Keratinocyte (primary cell): ENCODE measurements around the gene EYS. TPM values are rescaled to one million over a fixed set of nuclear protein-coding genes. Genes with fewer than 3 reads are reported as not detected.

Experiments
- DNase-seq: peaks from one replicate; pipeline ENCODE4 v3.0.0-alpha.2; 2011; ENCODE audit warnings: low read depth, missing footprints, low spot score
- FAIRE-seq: peaks from 2 replicates; lab custom pipeline; 2011; peaks lifted over from hg19 to GRCh38; lab: Jason Lieb, UNC
- H2AFZ ChIP-seq: 2 replicates; pipeline ENCODE4 v1.6.0; 2012; ENCODE audit warnings: low read length, control low read depth, inconsistent platforms; ENCODE audit not compliant: control insufficient read depth
- H3K27ac ChIP-seq: 2 replicates; pipeline ENCODE4 v1.5.1; 2011; ENCODE audit warnings: low read length; ENCODE audit not compliant: control insufficient read depth, insufficient read depth
- H3K27me3 ChIP-seq: 3 replicates; pipeline ENCODE4 v1.6.0; 2011; ENCODE audit warnings: low read length; ENCODE audit not compliant: control insufficient read depth, insufficient read depth; ENCODE audit errors: extremely low read depth
- H3K36me3 ChIP-seq, 2 experiments: 2 replicates in 1 of 2; 3 replicates in 1 of 2; pipeline ENCODE4 v1.5.1; 2011; ENCODE audit warnings: low read length in 2 of 2, mild to moderate bottlenecking in 1 of 2; ENCODE audit not compliant: control insufficient read depth in 2 of 2, insufficient read depth in 2 of 2; ENCODE audit errors: extremely low read depth in 1 of 2
- H3K4me1 ChIP-seq: 3 replicates; pipeline ENCODE4 v1.5.1; 2011; ENCODE audit warnings: low read length; ENCODE audit not compliant: control insufficient read depth, insufficient read depth; ENCODE audit errors: extremely low read depth
- H3K4me2 ChIP-seq: 3 replicates; pipeline ENCODE4 v1.6.0; 2011; ENCODE audit warnings: low read depth, low read length; ENCODE audit not compliant: control insufficient read depth, insufficient read depth; ENCODE audit errors: extremely low read depth
- H3K4me3 ChIP-seq, 3 experiments: fragments of 200-600 bp in 1 of 3; sonication (generic) in 1 of 3; 2 replicates in 2 of 3; 3 replicates in 1 of 3; pipeline ENCODE4 v1.5.1; 2011 to 2016; ENCODE audit warnings: low read length in 3 of 3, mild to moderate bottlenecking in 3 of 3, control low read depth in 2 of 3, inconsistent platforms in 1 of 3, low read depth in 1 of 3, mixed read lengths in 1 of 3, mixed run types in 1 of 3, moderate library complexity in 1 of 3; ENCODE audit not compliant: control insufficient read depth in 2 of 3, insufficient read depth in 2 of 3; ENCODE audit errors: extremely low read depth in 1 of 3
- H3K79me2 ChIP-seq: 2 replicates; pipeline ENCODE4 v1.6.0; 2012; ENCODE audit warnings: low read length; ENCODE audit not compliant: control insufficient read depth, insufficient read depth
- H3K9ac ChIP-seq: 3 replicates; pipeline ENCODE4 v1.6.0; 2011; ENCODE audit warnings: low read length; ENCODE audit not compliant: control insufficient read depth, insufficient read depth; ENCODE audit errors: extremely low read depth
- H3K9me1 ChIP-seq: 3 replicates; pipeline ENCODE4 v1.6.0; 2011; ENCODE audit warnings: low read length; ENCODE audit not compliant: control insufficient read depth, insufficient read depth; ENCODE audit errors: extremely low read depth
- H3K9me3 ChIP-seq: 2 replicates; pipeline ENCODE4 v1.5.1; 2012; ENCODE audit warnings: low read depth, low read length; ENCODE audit not compliant: control insufficient read depth
- H4K20me1 ChIP-seq: 3 replicates; pipeline ENCODE4 v1.6.0; 2011; ENCODE audit warnings: low read length; ENCODE audit not compliant: control insufficient read depth, insufficient read depth; ENCODE audit errors: extremely low read depth
- EZH2 ChIP-seq: IDR thresholded peaks from one replicate; pipeline ENCODE4 v1.6.1; 2012; ENCODE audit warnings: inconsistent platforms, mild to moderate bottlenecking, low read length, moderate library complexity
- dilution Hi-C: fragments of 300-500 bp; cut with MboI; formaldehyde crosslinking; loops from one replicate; pipeline ENCODE4 v1.7.0; 2020; ENCODE audit warnings: low sequenced_read_pairs; ENCODE audit not compliant: extremely low pct_ligation_motif_present
- polyA plus RNA-seq, 5 experiments: library from polyadenylated mRNA; depleted of rRNA in 3 of 5; stranded (reverse) in 3 of 5; stranded (forward) in 1 of 5; unstranded in 1 of 5; fragments of >200 nt; gene quantifications; 1 replicate in 1 of 5; 2 replicates in 3 of 5; 3 replicates in 1 of 5; pipeline versions ENCODE4 v1.2.1 to v1.2.3, GENCODE V29; 2011 to 2012; ENCODE audit warnings: missing spikeins in 2 of 5, low read depth in 1 of 5, low replicate concordance in 1 of 5
- TF ChIP-seq, protein P1 (sequence below), 3 experiments: IDR thresholded peaks in 1 of 3; conservative IDR thresholded peaks in 1 of 3; optimal IDR thresholded peaks in 1 of 3; 2 replicates in 2 of 3; 3 replicates in 1 of 3; pipeline versions ENCODE3 to v1.5.1; 2011; ENCODE audit warnings: low read length in 3 of 3, mild to moderate bottlenecking in 3 of 3, moderate library complexity in 2 of 3, control low read depth in 1 of 3, inconsistent platforms in 1 of 3; ENCODE audit not compliant: insufficient read depth in 2 of 3; ENCODE audit errors: extremely low read depth in 1 of 3

EYS gene
- polyA plus RNA-seq, 1 donor (not counting 4 experiments of a cell fraction or from before 2014, with no cell fraction given): 0.34 TPM

DNA sequence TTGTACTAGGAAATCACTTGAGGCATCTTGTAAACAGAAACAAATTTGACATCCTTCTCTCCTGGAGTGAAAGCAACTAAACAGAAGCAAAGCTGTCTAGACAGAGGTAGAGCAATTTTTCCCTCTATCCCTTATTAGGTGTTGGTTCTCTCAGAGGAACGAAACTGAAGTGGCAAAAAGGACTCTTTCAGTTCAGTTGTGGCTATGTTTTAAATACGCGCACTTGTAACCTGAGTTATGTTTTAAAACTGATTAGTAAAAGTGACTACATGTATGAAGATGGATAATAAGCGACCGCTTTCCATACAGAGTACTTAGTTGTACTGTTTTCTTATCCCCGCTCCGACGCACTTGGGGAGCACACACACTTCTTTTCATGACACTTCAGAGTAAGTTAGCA is 1520.4 kb downstream of the EYS start:
- Histone ChIP-seq H3K9me3 (no peaks in the 10 kb centered on the region), H3K4me3 (no peak overlapping the region), H3K4me2 (no peak overlapping the region), H3K4me1 (no peaks in the 10 kb centered on the region), H3K9me1 (no peaks in the 10 kb centered on the region), H3K9ac (no peak overlapping the region), H3K79me2 (no peaks in the 10 kb centered on the region), H2AFZ (no peak overlapping the region), H4K20me1 (no peaks in the 10 kb centered on the region), H3K27ac (no peak overlapping the region), H3K36me3 (no peaks in the 10 kb centered on the region), H3K27me3 (no peaks in the 10 kb centered on the region)
- DNase-seq (no peak), FAIRE-seq (no peak)
- dilution Hi-C loops: no loop called here
- TF ChIP-seq, protein P1, sequence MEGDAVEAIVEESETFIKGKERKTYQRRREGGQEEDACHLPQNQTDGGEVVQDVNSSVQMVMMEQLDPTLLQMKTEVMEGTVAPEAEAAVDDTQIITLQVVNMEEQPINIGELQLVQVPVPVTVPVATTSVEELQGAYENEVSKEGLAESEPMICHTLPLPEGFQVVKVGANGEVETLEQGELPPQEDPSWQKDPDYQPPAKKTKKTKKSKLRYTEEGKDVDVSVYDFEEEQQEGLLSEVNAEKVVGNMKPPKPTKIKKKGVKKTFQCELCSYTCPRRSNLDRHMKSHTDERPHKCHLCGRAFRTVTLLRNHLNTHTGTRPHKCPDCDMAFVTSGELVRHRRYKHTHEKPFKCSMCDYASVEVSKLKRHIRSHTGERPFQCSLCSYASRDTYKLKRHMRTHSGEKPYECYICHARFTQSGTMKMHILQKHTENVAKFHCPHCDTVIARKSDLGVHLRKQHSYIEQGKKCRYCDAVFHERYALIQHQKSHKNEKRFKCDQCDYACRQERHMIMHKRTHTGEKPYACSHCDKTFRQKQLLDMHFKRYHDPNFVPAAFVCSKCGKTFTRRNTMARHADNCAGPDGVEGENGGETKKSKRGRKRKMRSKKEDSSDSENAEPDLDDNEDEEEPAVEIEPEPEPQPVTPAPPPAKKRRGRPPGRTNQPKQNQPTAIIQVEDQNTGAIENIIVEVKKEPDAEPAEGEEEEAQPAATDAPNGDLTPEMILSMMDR (optimal IDR thresholded peaks at IDR 0.05 in 1 of 3, IDR thresholded peaks at IDR 0.05 in 1 of 3, conservative IDR thresholded peaks at IDR 0.05 in 1 of 3; ENCODE audit: extremely low read depth in 1 of 3, insufficient read depth in 2 of 3, low read length in 3 of 3): no peak
- TF ChIP-seq EZH2: no peak

GRCh38 chr6:64185621-64186020 is 1521.4 kb downstream of the EYS start:
- Histone ChIP-seq H3K79me2 (no peaks in the 10 kb centered on the region), H3K27ac (no peak overlapping the region), H3K9me3 (no peaks in the 10 kb centered on the region), H3K9me1 (no peaks in the 10 kb centered on the region), H4K20me1 (no peaks in the 10 kb centered on the region), H3K4me1 (no peaks in the 10 kb centered on the region), H3K36me3 (no peaks in the 10 kb centered on the region), H2AFZ (no peak overlapping the region), H3K9ac (no peak overlapping the region), H3K4me2 (no peak overlapping the region), H3K27me3 (no peaks in the 10 kb centered on the region), H3K4me3 (no peak overlapping the region)
- FAIRE-seq (no peak), DNase-seq (no peak)
- TF ChIP-seq, protein P1 (optimal IDR thresholded peaks at IDR 0.05 in 1 of 3, IDR thresholded peaks at IDR 0.05 in 1 of 3, conservative IDR thresholded peaks at IDR 0.05 in 1 of 3; ENCODE audit: extremely low read depth in 1 of 3, insufficient read depth in 2 of 3, low read length in 3 of 3): no peak
- TF ChIP-seq EZH2: no peak
- dilution Hi-C loops: no loop called here
